H1 (cell line): ENCODE measurements around the gene CDV3. TPM values are rescaled to one million over a fixed set of nuclear protein-coding genes. Genes with fewer than 3 reads are reported as not detected.

ENCODE experiments used
- CTCF ChIA-PET: fragments of 300-600 bp; sonication (Branson Sonifier 250); formaldehyde crosslinking; loops from one replicate; lab custom pipeline; 2021; ENCODE audit not compliant: partially characterized antibody; lab: Charles Lee
- POLR2A ChIA-PET: fragments of 300-600 bp; sonication (Branson Sonifier 250); formaldehyde crosslinking; loops from one replicate; lab custom pipeline; 2021; ENCODE audit warnings: inconsistent platforms; ENCODE audit not compliant: partially characterized antibody; lab: Charles Lee
- DNase-seq, 2 experiments: peaks; one replicate each; pipeline versions ENCODE4 v3.0.0 to v3.0.0-alpha.2; 2010 to 2022; ENCODE audit warnings: low spot score in 2 of 2, low read depth in 1 of 2, mixed read lengths in 1 of 2
- FAIRE-seq: peaks from 2 replicates; lab custom pipeline; 2011; peaks lifted over from hg19 to GRCh38; lab: Jason Lieb, UNC
- H2AFZ ChIP-seq: 2 replicates; pipeline ENCODE4 v1.8.1; 2012; ENCODE audit warnings: low read length, inconsistent platforms
- H2AK5ac ChIP-seq: 2 replicates; pipeline ENCODE4 v1.6.1; 2013; ENCODE audit warnings: low read depth, low read length
- H2BK120ac ChIP-seq: replicated peaks from 2 replicates; pipeline ENCODE3; 2013; ENCODE audit warnings: low read depth, low read length, inconsistent platforms
- H2BK12ac ChIP-seq: 2 replicates; pipeline ENCODE4 v1.6.1; 2013; ENCODE audit warnings: low read depth, low read length
- H2BK15ac ChIP-seq: 2 replicates; pipeline ENCODE4 v1.6.1; 2013; ENCODE audit warnings: low read length
- H2BK20ac ChIP-seq: 2 replicates; pipeline ENCODE4 v1.6.1; 2013; ENCODE audit warnings: low read length
- H2BK5ac ChIP-seq: 2 replicates; pipeline ENCODE4 v1.6.1; 2013; ENCODE audit warnings: low read depth, low read length
- H3K14ac ChIP-seq: 2 replicates; pipeline ENCODE4 v1.6.1; 2013; ENCODE audit warnings: inconsistent platforms; ENCODE audit not compliant: insufficient read length
- H3K18ac ChIP-seq: 2 replicates; pipeline ENCODE4 v1.6.1; 2013; ENCODE audit warnings: low read length; ENCODE audit errors: extremely low read depth
- H3K23ac ChIP-seq: 2 replicates; pipeline ENCODE4 v1.6.1; 2013; ENCODE audit warnings: inconsistent platforms; ENCODE audit not compliant: insufficient read length
- H3K23me2 ChIP-seq: 2 replicates; pipeline ENCODE4 v1.6.1; 2013; ENCODE audit warnings: low read depth, low read length
- H3K27ac ChIP-seq: 2 replicates; pipeline ENCODE4 v1.6.1; 2011; ENCODE audit warnings: low read depth, low read length, inconsistent platforms
- H3K27me3 ChIP-seq, 4 experiments: replicated peaks in 1 of 4; 1 replicate in 1 of 4; 2 replicates in 3 of 4; pipeline versions ENCODE4 v1.6.1 to v1.8.1; 2011 to 2013; ENCODE audit warnings: low read length in 3 of 4, mild to moderate bottlenecking in 3 of 4, inconsistent platforms in 2 of 4, mixed read lengths in 2 of 4, moderate library complexity in 1 of 4; ENCODE audit not compliant: control insufficient read depth in 3 of 4, insufficient read depth in 3 of 4; ENCODE audit errors: extremely low read depth in 1 of 4
- H3K36me3 ChIP-seq, 4 experiments: 2 replicates each; pipeline versions ENCODE4 v1.6.1 to v1.8.1; 2011 to 2013; ENCODE audit warnings: mild to moderate bottlenecking in 4 of 4, low read length in 3 of 4, moderate library complexity in 2 of 4, control low read depth in 1 of 4, inconsistent platforms in 1 of 4; ENCODE audit not compliant: insufficient read depth in 4 of 4, control insufficient read depth in 2 of 4
- H3K4ac ChIP-seq: replicated peaks from 2 replicates; pipeline ENCODE3; 2013; ENCODE audit warnings: low read length, low read depth, mixed read lengths, inconsistent platforms; ENCODE audit not compliant: insufficient read length
- H3K4me1 ChIP-seq, 4 experiments: replicated peaks in 1 of 4; 1 replicate in 1 of 4; 2 replicates in 3 of 4; pipeline versions ENCODE4 v1.6.1 to v1.8.1; 2011 to 2013; ENCODE audit warnings: low read length in 3 of 4, inconsistent platforms in 2 of 4, mixed read lengths in 1 of 4; ENCODE audit not compliant: insufficient read depth in 4 of 4, control insufficient read depth in 3 of 4
- H3K4me2 ChIP-seq, 2 experiments: 2 replicates each; pipeline versions ENCODE4 v1.6.1 to v1.8.1; 2011 to 2013; ENCODE audit warnings: low read depth in 2 of 2, low read length in 2 of 2, control low read depth in 1 of 2, inconsistent platforms in 1 of 2, mild to moderate bottlenecking in 1 of 2; ENCODE audit not compliant: insufficient read depth in 1 of 2
- H3K4me3 ChIP-seq, 4 experiments: fragments of 200-600, 300-600 bp in 1 of 4; sonication (generic), shearing (Covaris generic), sonication (Bioruptor Twin) in 1 of 4; 2 replicates each; pipeline versions ENCODE4 v1.5.1 to v1.8.1; 2011 to 2016; ENCODE audit warnings: low read length in 4 of 4, low read depth in 3 of 4, control low read depth in 2 of 4, inconsistent platforms in 2 of 4, mild to moderate bottlenecking in 2 of 4, mixed read lengths in 1 of 4, moderate library complexity in 1 of 4; ENCODE audit not compliant: insufficient read depth in 2 of 4; ENCODE audit errors: extremely low read depth in 1 of 4
- H3K56ac ChIP-seq: replicated peaks from 2 replicates; pipeline ENCODE3; 2013; ENCODE audit warnings: low read depth, mild to moderate bottlenecking, mixed read lengths, low read length, inconsistent platforms; ENCODE audit not compliant: insufficient read length
- H3K79me1 ChIP-seq: 2 replicates; pipeline ENCODE4 v1.6.1; 2013; ENCODE audit warnings: low read depth, low read length, control low read depth
- H3K79me2 ChIP-seq, 2 experiments: 2 replicates each; pipeline versions ENCODE4 v1.6.1 to v1.8.1; 2012 to 2013; ENCODE audit warnings: low read length in 2 of 2, mild to moderate bottlenecking in 2 of 2, inconsistent platforms in 1 of 2; ENCODE audit not compliant: insufficient read depth in 2 of 2, control insufficient read depth in 1 of 2
- H3K9ac ChIP-seq, 4 experiments: replicated peaks in 1 of 4; 1 replicate in 1 of 4; 2 replicates in 3 of 4; pipeline versions ENCODE4 v1.6.1 to v1.8.1; 2011 to 2013; ENCODE audit warnings: low read depth in 3 of 4, low read length in 3 of 4, control low read depth in 2 of 4, mild to moderate bottlenecking in 2 of 4, moderate library complexity in 2 of 4, inconsistent platforms in 1 of 4; ENCODE audit errors: extremely low read depth in 1 of 4
- H3K9me3 ChIP-seq, 2 experiments: 2 replicates each; pipeline versions ENCODE4 v1.6.1 to v1.8.1; 2012 to 2013; ENCODE audit warnings: mild to moderate bottlenecking in 2 of 2, moderate library complexity in 2 of 2, control low read depth in 1 of 2, inconsistent platforms in 1 of 2, low read depth in 1 of 2, low read length in 1 of 2, mixed read lengths in 1 of 2; ENCODE audit not compliant: insufficient read depth in 2 of 2
- H4K20me1 ChIP-seq, 2 experiments: replicated peaks in 1 of 2; 2 replicates each; pipeline versions ENCODE3 to v1.8.1; 2011 to 2013; ENCODE audit warnings: inconsistent platforms in 2 of 2, low read length in 2 of 2, mild to moderate bottlenecking in 1 of 2; ENCODE audit not compliant: insufficient read depth in 2 of 2, control insufficient read depth in 1 of 2
- H4K5ac ChIP-seq: 2 replicates; pipeline ENCODE4 v1.6.1; 2013; ENCODE audit warnings: low read length, low read depth, mixed read lengths, inconsistent platforms; ENCODE audit not compliant: insufficient read length
- H4K8ac ChIP-seq: 2 replicates; pipeline ENCODE4 v1.8.0; 2013; ENCODE audit warnings: mild to moderate bottlenecking, moderate library complexity, low read length, inconsistent platforms; ENCODE audit not compliant: insufficient read depth; ENCODE audit errors: extremely low read depth
- H4K91ac ChIP-seq: replicated peaks from 2 replicates; pipeline ENCODE3; 2013; ENCODE audit warnings: low read length, mixed read lengths, inconsistent platforms; ENCODE audit not compliant: insufficient read length
- ASH2L ChIP-seq: fragments of 200-600, 300-600 bp; sonication (generic); IDR thresholded peaks from one replicate; pipeline ENCODE4 v1.7.1; 2017; ENCODE audit warnings: low read length
- CTCF ChIP-seq, 3 experiments: IDR thresholded peaks; 1 replicate in 2 of 3; 2 replicates in 1 of 3; pipeline versions ENCODE4 v1.5.1 to v1.6.1; 2011; ENCODE audit warnings: low read length in 3 of 3, mild to moderate bottlenecking in 3 of 3, inconsistent platforms in 2 of 3, low read depth in 1 of 3, moderate library complexity in 1 of 3; ENCODE audit not compliant: insufficient read depth in 1 of 3; ENCODE audit errors: control extremely low read depth in 1 of 3
- EZH2 ChIP-seq: fragments of 200-600 bp; sonication (generic); IDR thresholded peaks from 2 replicates; pipeline ENCODE4 v1.7.1; 2012; ENCODE audit warnings: low read depth, mild to moderate bottlenecking, moderate library complexity, low read length, inconsistent platforms; ENCODE audit not compliant: severe bottlenecking
- POU5F1 ChIP-seq: IDR thresholded peaks from 2 replicates; pipeline ENCODE4 v1.6.1; 2011; ENCODE audit warnings: low read depth, mild to moderate bottlenecking, low read length, moderate library complexity
- RNF2 ChIP-seq: fragments of 200-900, 300-1000 bp; sonication (generic); IDR thresholded peaks from 2 replicates; pipeline ENCODE4 v1.7.1; 2016; ENCODE audit warnings: borderline replicate concordance, low read depth, mild to moderate bottlenecking, antibody characterized with exemption, low read length; ENCODE audit not compliant: poor library complexity, severe bottlenecking; ENCODE audit errors: missing control alignments
- SP2 ChIP-seq: IDR thresholded peaks from 2 replicates; pipeline ENCODE4 v1.6.1; 2012; ENCODE audit warnings: mild to moderate bottlenecking, low read length, inconsistent platforms
- SP4 ChIP-seq: IDR thresholded peaks from 2 replicates; pipeline ENCODE4 v1.6.1; 2012; ENCODE audit warnings: low read length, inconsistent platforms
- TCF12 ChIP-seq: IDR thresholded peaks from 2 replicates; pipeline ENCODE4 v1.6.1; 2011; ENCODE audit warnings: low read depth, mild to moderate bottlenecking, low read length
- ZNF274 ChIP-seq: IDR thresholded peaks from 2 replicates; pipeline ENCODE4 v1.7.0; 2012; ENCODE audit warnings: low read length, borderline replicate concordance; ENCODE audit errors: extremely low read depth
- WGBS, 2 experiments: shearing (Covaris generic) in 1 of 2; methylation state at CpG; one replicate each; pipeline versions ENCODE4 v1.1.6 to v1.1.7; 2013 to 2015; ENCODE audit warnings: low lambda C conversion rate in 2 of 2, mixed read lengths in 2 of 2, inconsistent platforms in 1 of 2, low coverage in 1 of 2, missing lambda C conversion rate in 1 of 2; ENCODE audit not compliant: insufficient replicate concordance in 2 of 2, insufficient coverage in 1 of 2, insufficient read length in 1 of 2; ENCODE audit errors: extremely low coverage in 1 of 2, missing lambda C conversion rate in 1 of 2; 5-methylcytosine and 5-hydroxymethylcytosine counted together
- polyA plus RNA-seq, 7 experiments: library from polyadenylated mRNA; depleted of rRNA in 3 of 7; stranded (reverse) in 5 of 7; unstranded in 2 of 7; fragments of >200 nt in 5 of 7; fragments of 200-250 nt in 2 of 7; gene quantifications; 1 replicate in 5 of 7; 2 replicates in 1 of 7; 4 replicates in 1 of 7; pipeline versions ENCODE4 v1.2.1 to v1.2.3, GENCODE V29; 2011 to 2013; ENCODE audit warnings: missing spikeins in 2 of 7, mixed read lengths in 2 of 7
- total RNA-seq: library from RNA; stranded (reverse); fragmentation: NEBNext Ultra II Directional; extraction: Animal tissue kit (Norgen Biotek cat#: 25700); gene quantifications from 2 replicates; pipeline ENCODE4 v1.2.1, GENCODE V29; 2021

CDV3 gene
- total and polyA plus RNA-seq, 2 of the 8 experiments (the other 6 are each of a cell fraction or from before 2014, with no cell fraction given), result 29.4 to 163 TPM

DNA sequence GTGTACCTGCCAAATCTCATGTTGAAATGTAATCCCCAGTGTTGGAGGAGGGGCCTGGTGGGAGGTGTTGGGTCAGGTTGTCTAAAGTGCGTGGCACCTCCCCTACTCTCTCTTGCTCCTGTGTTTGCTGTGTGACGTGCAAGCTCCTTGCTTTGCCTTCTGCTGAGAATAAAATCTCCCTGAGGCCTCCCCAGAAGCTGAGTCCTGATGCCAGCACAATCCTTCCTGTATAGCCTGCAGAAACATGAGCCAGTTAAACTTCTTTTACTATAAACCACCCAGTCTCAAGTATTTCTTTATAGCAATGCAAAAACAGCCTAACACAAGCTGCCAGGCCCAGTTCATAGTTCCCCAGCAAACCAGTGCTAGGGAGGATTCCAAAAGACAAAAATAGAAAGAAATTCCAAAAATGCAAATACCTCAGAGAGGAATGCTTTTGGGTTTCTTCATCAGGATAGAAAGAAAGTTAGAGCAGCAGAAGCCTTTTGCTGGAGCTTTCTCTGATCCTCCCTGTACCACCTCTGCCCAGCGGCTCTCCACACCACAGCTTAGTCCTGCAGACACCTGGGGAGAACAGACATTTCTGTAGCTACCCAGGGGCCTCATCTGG, 25.9 kb upstream of the CDV3 start:
- Histone ChIP-seq H3K79me1 (no peaks in the 10 kb centered on the region; the same call in 1 of the 2 replicates), H2BK5ac (peak overlapping the region; percentile 66; the same call in 1 of the 2 replicates), H3K9me3 (peaks cover 10 to 11% of the 10 kb centered on the region in 2 experiments; a peak in 3 of 4 replicates)
- TF ChIP-seq POU5F1, result no peak
- TF ChIP-seq ASH2L, result no peak
- no peak for TF ChIP-seq CTCF (IDR thresholded peaks at IDR 0.05; ENCODE audit: control extremely low read depth in 1 of 3, insufficient read depth in 1 of 3, low read depth in 1 of 3, low read length in 3 of 3)
- TF ChIP-seq SP4, result no peak
- no peak for TF ChIP-seq TCF12
- no peak for TF ChIP-seq RNF2
- TF ChIP-seq EZH2, result no peak
- TF ChIP-seq ZNF274, result no peak
- TF ChIP-seq SP2, result no peak
- TF ChIP-seq, all 59 proteins: peak for 0
- no peak overlapping the region for H2BK15ac ChIP-seq
- no peak overlapping the region for H3K4me3 ChIP-seq
- H4K91ac ChIP-seq, result no peak overlapping the region
- H3K36me3 ChIP-seq, result no peaks in the 10 kb centered on the region
- 73% methylated on average over 3 of the region's 3 CpGs; no CpG with 5 or more reads in 1 of the 2 experiments for WGBS, 2 experiments
- no peak overlapping the region for H3K14ac ChIP-seq
- no peak overlapping the region for H3K4ac ChIP-seq
- 0 out of 2 replicates have a peak overlapping the region, but pooled peaks have one; percentile 22 for H2AFZ ChIP-seq
- H2BK20ac ChIP-seq, result no peak overlapping the region
- no peak overlapping the region for H3K56ac ChIP-seq
- no peaks in the 10 kb centered on the region for H3K27me3 ChIP-seq
- H3K4me1 ChIP-seq, result peaks cover 0 to 10% (median 1%) of the 10 kb centered on the region in 4 experiments; a peak in 3 of 7 replicates
- no peak overlapping the region for H3K9ac ChIP-seq
- no peak for FAIRE-seq
- 0 out of 2 replicates have a peak overlapping the region, but pooled peaks have one; percentile 17 for H2BK12ac ChIP-seq
- POLR2A ChIA-PET, result interaction anchor here (0.7 to 1.5 kb wide), 4 partner anchors 18 to 28 kb away, joined by 3 to 9 read pairs (median 3); no protein-coding TSS in a partner anchor
- H4K5ac ChIP-seq, result no peak overlapping the region
- H4K20me1 ChIP-seq, result no peaks in the 10 kb centered on the region
- H3K23ac ChIP-seq, result no peak overlapping the region
- CTCF ChIA-PET, result interaction anchor here (0.6 to 1.7 kb wide), 5 partner anchors 31 to 90 kb away, joined by 3 to 5 read pairs (median 4); no protein-coding TSS in a partner anchor
- H3K27ac ChIP-seq, result no peak overlapping the region
- no peaks in the 10 kb centered on the region for H3K79me2 ChIP-seq
- no peaks in the 10 kb centered on the region; the same call in 1 of the 2 replicates for H3K23me2 ChIP-seq
- H2BK120ac ChIP-seq, result no peak overlapping the region
- H3K4me2 ChIP-seq, result peak overlapping the region in 1 of 2 experiments; percentile 37; a peak in 2 of 4 replicates
- H2AK5ac ChIP-seq, result no peak overlapping the region
- no peak overlapping the region for H4K8ac ChIP-seq
- DNase-seq, result peak in 1 of 2 experiments; percentile 1
- no peak overlapping the region for H3K18ac ChIP-seq
